OCI-LY7 (cell line): ENCODE data around the gene CTTNBP2NL. TPM values are rescaled to one million over a fixed set of nuclear protein-coding genes. Genes with fewer than 3 reads are reported as not detected.

Source experiments
- BruUV-seq: library from RNA; stranded (reverse); fragments of 400-500 nt; replicated peaks from 2 replicates; lab custom pipeline; 2021; lab: Mats Ljungman, UMichigan
- CTCF ChIA-PET: fragments of 300-600 bp; sonication (Branson Sonifier 250); formaldehyde crosslinking; loops from one replicate; lab custom pipeline; 2022; ENCODE audit warnings: antibody characterized with exemption; ENCODE audit not compliant: unreplicated experiment; lab: Charles Lee
- POLR2A ChIA-PET: fragments of 300-600 bp; sonication (Branson Sonifier 250); formaldehyde crosslinking; loops from one replicate; lab custom pipeline; 2022; ENCODE audit warnings: antibody characterized with exemption; lab: Charles Lee
- DNase-seq: peaks from one replicate; pipeline ENCODE4 v3.0.0-alpha.2; 2015; ENCODE audit warnings: low spot score
- H2AFZ ChIP-seq: fragments of 200-600 bp; sonication (generic), shearing (Covaris generic); 2 replicates; pipeline ENCODE4 v1.6.1; 2014; ENCODE audit warnings: mild to moderate bottlenecking, antibody characterized with exemption, low read length, moderate library complexity
- H3K27ac ChIP-seq: fragments of 200-600 bp; sonication (generic); 2 replicates; pipeline ENCODE4 v1.5.1; 2014; ENCODE audit warnings: mixed run types, low read depth, mild to moderate bottlenecking, moderate library complexity, low read length, inconsistent platforms; ENCODE audit not compliant: poor library complexity, severe bottlenecking
- H3K36me3 ChIP-seq: fragments of 200-600 bp; sonication (generic); 2 replicates; pipeline ENCODE4 v1.6.1; 2014; ENCODE audit warnings: mild to moderate bottlenecking, antibody characterized with exemption, low read length, moderate library complexity, mixed read lengths; ENCODE audit not compliant: insufficient read depth
- H3K4me1 ChIP-seq: fragments of 200-600 bp; sonication (generic); 2 replicates; pipeline ENCODE4 v1.5.1; 2014; ENCODE audit warnings: mild to moderate bottlenecking, low read length; ENCODE audit not compliant: insufficient read depth, poor library complexity, severe bottlenecking
- H3K4me2 ChIP-seq: fragments of 200-600 bp; sonication (generic); 2 replicates; pipeline ENCODE4 v1.6.1; 2014; ENCODE audit warnings: mild to moderate bottlenecking, low read length
- H3K4me3 ChIP-seq: fragments of 200-600 bp; sonication (generic); 2 replicates; pipeline ENCODE4 v1.5.1; 2014; ENCODE audit warnings: mild to moderate bottlenecking, low read depth, low read length; ENCODE audit not compliant: poor library complexity, severe bottlenecking
- H3K79me2 ChIP-seq: fragments of 200-600 bp; sonication (generic); 2 replicates; pipeline ENCODE4 v1.6.1; 2016; ENCODE audit warnings: low read depth, mild to moderate bottlenecking, low read length, moderate library complexity, mixed read lengths; ENCODE audit not compliant: insufficient read depth
- H3K9me2 ChIP-seq: fragments of 200-600 bp; sonication (generic); 2 replicates; pipeline ENCODE4 v1.6.1; 2016; ENCODE audit warnings: mild to moderate bottlenecking, low read length, mixed read lengths; ENCODE audit not compliant: insufficient read depth
- H3K9me3 ChIP-seq: fragments of 200-600 bp; sonication (generic); 2 replicates; pipeline ENCODE4 v1.6.1; 2014; ENCODE audit warnings: mild to moderate bottlenecking, mixed run types, low read length, mixed read lengths
- H4K20me1 ChIP-seq: fragments of 200-600 bp; sonication (generic); 2 replicates; pipeline ENCODE4 v1.6.1; 2014; ENCODE audit warnings: mild to moderate bottlenecking, antibody characterized with exemption, low read length, moderate library complexity, mixed read lengths; ENCODE audit not compliant: insufficient read depth
- CTCF ChIP-seq: fragments of 200-600 bp; sonication (generic); conservative IDR thresholded peaks from 2 replicates; pipeline ENCODE4 v1.5.1; 2014; ENCODE audit warnings: mild to moderate bottlenecking, antibody characterized with exemption, low read length, moderate library complexity, mixed read lengths
- EZH2phosphoT487 ChIP-seq: fragments of 200-600 bp; sonication (generic); IDR thresholded peaks from 2 replicates; pipeline ENCODE4 v1.6.1; 2018; ENCODE audit warnings: low read depth, borderline replicate concordance, mild to moderate bottlenecking, mixed run types, antibody characterized with exemption, low read length, moderate library complexity, mixed read lengths
- intact Hi-C: fragments of 100-400 bp; cut with micrococcal nuclease; formaldehyde crosslinking; loops from one replicate; pipeline ENCODE4 v1.10.0; 2022; ENCODE audit not compliant: unreplicated experiment
- total RNA-seq, 2 experiments: library from RNA; depleted of rRNA in 1 of 2; stranded (reverse); fragments of >200 nt in 1 of 2; shearing (Covaris generic) in 1 of 2; gene quantifications; 2 replicates each; pipeline ENCODE4 v1.2.3, GENCODE V29; 2014 to 2022

CTTNBP2NL gene
- total RNA-seq, 2 experiments from 2014 or later = 1.5 to 8.7 TPM

GRCh38 chr1:112458756-112459155 is 62.7 kb downstream of the CTTNBP2NL start:
- Histone ChIP-seq H3K4me2 (no peak overlapping the region), H3K27ac (no peak overlapping the region), H3K36me3 (peaks cover 8% of the 10 kb centered on the region), H3K79me2 (no peaks in the 10 kb centered on the region), H2AFZ (no peak overlapping the region), H3K9me2 (no peaks in the 10 kb centered on the region), H4K20me1 (no peaks in the 10 kb centered on the region), H3K4me1 (peaks cover 16% of the 10 kb centered on the region), H3K9me3 (no peaks in the 10 kb centered on the region), H3K4me3 (no peak overlapping the region)
- POLR2A ChIA-PET = interaction anchor here (0.7 to 2.1 kb wide), 2 partner anchors 13 to 251 kb away, joined by 3 to 5 read pairs; no protein-coding TSS in a partner anchor
- CTCF ChIA-PET = no interaction called here
- BruUV-seq = no TSS peak
- intact Hi-C loops = no loop called here
- DNase-seq = no peak
- TF ChIP-seq CTCF (no peak), EZH2phosphoT487 (no peak)

GRCh38 chr1:112460615-112461014 is 64.6 kb downstream of the CTTNBP2NL start:
- Histone ChIP-seq H3K4me2 (no peak overlapping the region), H4K20me1 (no peaks in the 10 kb centered on the region), H3K4me1 (peaks cover 29% of the 10 kb centered on the region), H2AFZ (no peak overlapping the region), H3K4me3 (no peak overlapping the region), H3K79me2 (no peaks in the 10 kb centered on the region), H3K27ac (no peak overlapping the region), H3K36me3 (peaks cover 8% of the 10 kb centered on the region), H3K9me2 (no peaks in the 10 kb centered on the region), H3K9me3 (no peaks in the 10 kb centered on the region)
- TF ChIP-seq CTCF (no peak), EZH2phosphoT487 (no peak)
- no peak for DNase-seq
- POLR2A ChIA-PET = interaction anchor here (0.6 kb wide), 1 partner anchor 10 kb away, joined by 3 read pairs; no protein-coding TSS in a partner anchor
- BruUV-seq = no TSS peak
- intact Hi-C loops = no loop called here
- CTCF ChIA-PET = no interaction called here

- Histone ChIP-seq H3K4me2 (no peak overlapping the region), H3K4me3 (no peak overlapping the region), H3K27ac (no peak overlapping the region), H2AFZ (no peak overlapping the region), H3K36me3 (peaks cover 8% of the 10 kb centered on the region), H3K79me2 (no peaks in the 10 kb centered on the region), H3K9me2 (no peaks in the 10 kb centered on the region), H3K9me3 (no peaks in the 10 kb centered on the region), H4K20me1 (no peaks in the 10 kb centered on the region), H3K4me1 (peaks cover 36% of the 10 kb centered on the region)
- no TSS peak for BruUV-seq
- ChIA-PET CTCF (no interaction called here), POLR2A (no interaction called here)
- no peak for TF ChIP-seq CTCF
- no peak for TF ChIP-seq EZH2phosphoT487
- DNase-seq = no peak
- intact Hi-C loops = no loop called here
These were observed 65.3 kb downstream of the CTTNBP2NL start for GRCh38 chr1:112461200-112461871.
